ENCODE measurements around the gene NECTIN1.

The NECTIN1 gene

DNA sequence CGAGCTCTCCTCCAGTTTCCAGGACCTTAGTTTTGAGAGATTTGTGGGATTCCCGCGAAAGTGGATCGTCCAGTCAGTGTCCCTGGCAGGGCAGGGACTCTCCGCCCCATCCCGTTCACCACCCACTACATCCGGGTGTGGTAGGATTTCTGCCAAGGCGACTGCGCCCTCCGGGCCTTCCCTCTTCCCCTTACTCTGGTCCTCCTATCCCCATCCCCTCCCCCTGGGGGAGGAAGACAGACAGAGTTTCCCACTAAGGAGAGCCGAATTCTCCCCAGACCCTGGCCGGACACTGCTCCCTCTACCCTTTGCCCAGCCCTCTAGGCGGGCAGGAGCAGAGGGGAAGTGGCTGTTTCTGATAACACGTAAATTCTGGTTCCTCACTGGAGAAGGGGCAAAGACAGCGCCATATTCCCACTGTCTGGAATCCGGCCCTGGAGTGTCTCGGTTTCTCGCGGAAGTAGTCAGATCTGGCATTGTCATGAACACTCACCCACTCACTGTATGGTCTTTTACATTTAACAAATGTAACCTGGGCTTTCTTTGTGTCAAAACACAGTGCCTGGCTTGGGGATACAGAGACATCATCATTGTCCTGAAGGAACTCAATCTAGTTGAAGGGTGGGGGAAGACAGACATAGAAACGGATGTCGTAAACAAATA is 1.1 kb upstream of the NECTIN1 start:
- DNase-seq, result peak; percentile 34

DNA sequence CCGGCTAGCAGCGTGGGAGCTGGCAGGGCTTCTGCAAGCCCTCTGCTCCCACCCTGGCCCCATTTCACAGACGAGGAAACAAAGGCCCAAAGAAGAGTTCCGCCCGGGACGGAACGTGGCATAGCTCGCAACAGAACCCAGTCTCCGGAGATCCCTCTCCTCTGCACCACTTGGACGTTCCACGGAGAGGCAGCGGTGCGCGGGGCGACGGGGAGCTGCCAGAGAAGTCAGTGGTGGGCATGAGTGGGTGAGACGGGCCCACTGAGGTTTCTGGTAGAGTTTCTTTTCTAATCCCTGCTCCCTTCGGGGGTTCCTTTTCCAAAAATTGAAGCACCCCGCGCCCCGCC is 554 bp upstream of the NECTIN1 start:
- DNase-seq, result no peak

DNA sequence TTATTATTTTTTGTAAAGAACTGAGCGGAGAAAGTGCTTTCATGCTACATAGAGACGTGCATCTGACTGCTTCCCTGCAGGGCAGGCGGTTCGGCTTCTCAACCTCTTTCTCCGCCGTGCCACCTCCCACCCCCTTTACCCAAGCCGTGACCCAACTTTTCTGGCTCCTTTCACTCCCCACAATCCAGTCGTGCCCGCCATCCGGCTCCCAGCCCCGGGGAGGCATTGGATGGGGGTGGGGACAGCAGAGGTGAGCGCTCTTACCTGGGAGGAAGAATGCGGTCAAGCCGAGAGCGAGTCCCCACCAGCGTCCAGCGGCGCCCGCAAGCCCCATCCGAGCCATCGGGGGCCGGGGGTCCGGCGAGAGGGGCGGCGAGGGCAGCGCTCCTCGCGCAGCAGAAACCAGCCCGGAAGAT is 781 bp downstream of the NECTIN1 start:
- no peak for DNase-seq

DNA sequence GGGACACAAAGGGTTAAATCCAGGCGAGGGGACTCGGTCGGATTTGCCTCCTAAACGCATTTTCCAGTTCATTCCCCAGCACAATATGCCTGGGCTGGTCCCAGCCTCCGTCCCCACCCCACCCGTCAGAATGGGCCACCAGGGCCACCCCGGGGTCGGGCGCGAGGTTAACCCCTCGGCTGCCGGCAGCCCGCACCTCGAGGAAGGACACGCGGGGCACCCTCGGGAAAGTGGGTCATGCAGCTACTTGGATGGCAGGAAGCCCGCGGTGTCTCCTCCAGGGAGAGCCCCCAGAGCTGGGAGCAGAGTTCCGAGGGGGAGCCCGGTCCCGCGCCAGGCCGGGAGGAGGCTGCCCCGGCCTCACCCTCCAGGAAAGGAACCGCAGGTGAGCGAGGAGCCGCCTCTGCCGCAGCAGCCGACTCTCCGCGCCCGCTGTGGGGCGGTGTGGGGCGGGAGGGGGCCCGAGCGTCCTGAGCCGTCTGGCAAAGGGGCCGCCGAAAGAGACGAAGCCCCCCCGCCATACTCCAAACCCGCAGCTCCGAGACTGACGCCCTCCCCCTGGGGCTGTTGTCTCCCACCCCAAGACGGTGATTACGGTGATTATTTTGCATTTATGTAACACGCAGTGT is 1.4 kb downstream of the NECTIN1 start:
- DNase-seq, result no peak

DNA sequence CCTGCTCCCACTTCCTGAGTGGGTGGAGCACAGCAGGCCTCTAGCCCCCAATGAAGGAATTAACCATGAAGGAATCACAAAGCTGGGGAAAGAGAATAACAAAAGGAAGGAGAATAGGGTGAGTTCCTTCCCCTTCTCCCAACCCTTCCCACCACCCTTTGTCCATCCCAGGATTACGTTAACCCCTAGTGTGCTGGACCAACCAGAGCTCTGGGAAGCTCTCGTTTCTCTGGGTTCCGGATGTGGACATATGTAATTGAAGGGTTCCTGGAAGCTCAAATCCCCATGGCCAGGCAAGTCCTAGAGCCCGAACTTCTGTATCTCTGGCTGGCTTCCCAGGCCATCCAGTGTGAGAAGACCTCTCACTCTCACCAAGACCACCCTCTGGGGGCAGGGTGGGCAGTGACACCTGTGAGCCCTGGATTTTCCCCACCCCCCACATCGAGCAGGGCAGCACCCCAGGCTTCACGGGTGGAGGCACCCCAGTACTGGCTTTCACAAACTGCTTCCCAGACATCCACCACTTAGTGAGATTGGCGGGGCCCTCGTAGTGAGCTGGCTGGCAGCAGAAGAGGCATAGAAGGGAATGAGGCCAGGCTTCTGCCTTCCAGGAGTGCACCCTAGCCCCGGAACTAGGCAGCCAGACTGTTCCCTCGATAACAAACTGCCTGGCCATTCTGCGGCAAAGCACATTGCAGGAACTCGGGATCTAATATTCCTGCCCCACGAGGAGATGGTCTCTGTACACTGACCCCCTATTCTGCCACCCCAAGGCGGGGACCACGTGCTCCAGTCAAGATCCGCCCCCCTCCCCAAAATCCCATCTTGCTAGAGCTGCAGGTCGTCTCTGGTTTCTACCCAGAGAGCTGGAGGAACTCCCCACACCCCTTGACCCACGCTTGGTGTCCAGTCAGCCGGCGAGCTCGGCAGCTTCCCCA is 2.1 kb downstream of the NECTIN1 start:
- no peak for DNase-seq

DNA sequence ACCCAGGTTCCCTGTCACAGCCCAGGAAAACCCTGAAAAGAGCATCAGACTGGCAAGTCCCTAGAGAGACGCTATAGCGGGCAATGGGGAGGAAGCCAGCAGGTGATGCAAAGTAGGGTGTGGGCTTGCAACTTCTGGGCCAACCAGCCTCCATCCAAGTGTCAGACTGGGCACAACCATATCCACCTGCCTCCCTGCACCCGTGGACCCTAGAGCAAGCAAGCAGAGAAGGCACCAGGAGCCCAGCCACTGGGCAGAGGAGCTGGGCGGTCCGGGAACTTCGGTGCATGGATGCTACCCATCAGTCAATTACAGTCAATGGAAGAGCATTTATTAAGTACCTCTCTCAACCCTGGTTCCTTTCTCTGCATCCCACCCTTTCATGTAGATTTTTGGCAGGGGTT is 2.8 kb downstream of the NECTIN1 start:
- no peak for DNase-seq

DNA sequence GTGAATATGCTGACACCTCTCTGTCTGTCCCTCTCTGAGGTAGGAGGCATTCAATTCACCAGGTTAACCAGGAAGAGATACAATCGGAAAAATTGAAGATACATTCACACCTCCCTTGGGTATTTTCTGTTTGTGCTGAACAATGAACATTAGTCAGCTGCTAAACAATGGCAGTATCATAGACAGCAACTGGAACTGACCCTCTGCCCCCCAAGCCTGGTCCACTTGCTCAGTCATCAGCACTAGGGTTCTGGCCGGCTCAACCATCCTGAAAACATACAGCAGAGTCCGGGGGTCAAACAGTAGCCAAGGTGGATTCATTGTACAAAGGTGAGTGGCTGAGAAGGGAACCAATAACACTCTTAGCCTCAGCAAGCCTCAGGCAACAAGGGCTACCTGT is 4.0 kb downstream of the NECTIN1 start:
- DNase-seq, result no peak

DNA sequence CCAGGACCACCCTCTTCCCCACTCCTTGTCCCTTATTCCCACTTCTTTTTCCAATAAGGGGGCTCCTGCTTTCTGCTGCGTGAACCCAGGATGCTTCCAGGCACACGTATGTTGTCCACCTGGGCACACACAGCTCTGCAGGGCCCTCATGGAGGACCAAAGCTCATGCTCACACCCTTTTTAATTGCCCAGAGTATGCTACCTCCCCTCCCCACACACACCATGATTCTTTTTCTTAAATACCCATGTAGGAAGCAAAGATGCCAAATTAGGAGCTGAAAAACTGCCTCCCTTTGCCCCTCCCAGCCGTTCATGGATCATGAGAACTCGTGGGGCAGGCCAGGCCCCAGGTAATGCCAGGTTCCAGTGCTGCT is 5.1 kb downstream of the NECTIN1 start:
- DNase-seq, result no peak

DNA sequence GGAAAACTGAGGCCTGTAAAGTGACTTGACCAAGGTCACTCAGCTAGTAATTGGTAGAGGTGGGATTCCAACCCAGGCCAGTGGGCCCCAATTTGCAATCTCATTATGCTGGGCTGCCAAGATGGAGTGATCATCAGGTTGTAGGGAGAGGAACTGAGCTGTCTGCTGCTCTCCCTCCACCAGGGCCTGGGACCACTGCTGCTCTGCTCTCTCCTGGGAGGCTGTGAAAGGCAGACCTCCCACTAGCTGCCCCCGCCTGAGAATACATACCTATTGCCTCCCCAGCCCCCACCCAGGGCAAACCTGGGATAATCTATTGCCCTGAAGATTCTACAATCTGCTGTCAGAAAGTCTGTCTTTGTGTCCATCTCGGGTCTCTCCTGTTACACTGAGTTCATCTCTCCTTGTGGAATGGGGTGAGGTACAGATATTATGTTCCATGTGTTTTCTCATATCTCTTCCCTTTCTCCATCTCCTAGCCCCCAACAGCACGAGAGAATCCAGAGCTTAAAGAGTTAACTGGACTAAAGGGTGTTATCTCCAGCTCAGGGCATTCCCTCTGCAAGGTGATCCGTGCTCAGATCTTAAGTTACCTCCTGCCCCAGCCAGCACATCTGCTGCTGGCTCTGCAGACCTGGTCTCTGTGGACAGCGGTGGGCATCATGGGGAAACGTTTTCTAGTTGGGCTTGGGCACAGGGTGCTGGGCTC is 5.6 kb downstream of the NECTIN1 start:
- no peak for DNase-seq

DNA sequence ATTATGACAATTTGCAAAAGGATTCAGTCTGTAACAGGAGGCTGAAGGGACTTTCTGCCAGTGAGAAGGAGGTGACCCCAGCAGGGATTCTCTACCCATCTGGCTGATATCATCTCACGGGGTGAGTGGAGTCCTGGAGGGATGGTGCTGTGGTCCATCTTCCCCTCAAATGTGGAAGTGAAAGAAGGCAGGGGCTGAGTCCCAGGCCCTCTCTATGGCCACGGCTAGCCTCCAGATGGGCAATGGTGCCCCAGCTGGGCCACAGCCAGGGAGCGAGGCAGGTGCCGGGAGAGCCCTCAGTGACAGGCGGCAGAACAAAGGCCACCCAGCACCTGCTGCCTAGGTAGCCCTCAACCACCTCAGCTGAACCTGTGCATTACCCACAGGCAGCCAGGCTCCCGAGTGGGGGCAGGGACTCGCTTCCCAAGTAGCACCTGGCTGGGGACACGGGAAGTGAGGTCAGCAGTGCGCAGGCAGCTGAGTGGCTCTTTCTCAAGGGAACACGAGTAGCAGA is 6.7 kb downstream of the NECTIN1 start:
- no peak for DNase-seq

DNA sequence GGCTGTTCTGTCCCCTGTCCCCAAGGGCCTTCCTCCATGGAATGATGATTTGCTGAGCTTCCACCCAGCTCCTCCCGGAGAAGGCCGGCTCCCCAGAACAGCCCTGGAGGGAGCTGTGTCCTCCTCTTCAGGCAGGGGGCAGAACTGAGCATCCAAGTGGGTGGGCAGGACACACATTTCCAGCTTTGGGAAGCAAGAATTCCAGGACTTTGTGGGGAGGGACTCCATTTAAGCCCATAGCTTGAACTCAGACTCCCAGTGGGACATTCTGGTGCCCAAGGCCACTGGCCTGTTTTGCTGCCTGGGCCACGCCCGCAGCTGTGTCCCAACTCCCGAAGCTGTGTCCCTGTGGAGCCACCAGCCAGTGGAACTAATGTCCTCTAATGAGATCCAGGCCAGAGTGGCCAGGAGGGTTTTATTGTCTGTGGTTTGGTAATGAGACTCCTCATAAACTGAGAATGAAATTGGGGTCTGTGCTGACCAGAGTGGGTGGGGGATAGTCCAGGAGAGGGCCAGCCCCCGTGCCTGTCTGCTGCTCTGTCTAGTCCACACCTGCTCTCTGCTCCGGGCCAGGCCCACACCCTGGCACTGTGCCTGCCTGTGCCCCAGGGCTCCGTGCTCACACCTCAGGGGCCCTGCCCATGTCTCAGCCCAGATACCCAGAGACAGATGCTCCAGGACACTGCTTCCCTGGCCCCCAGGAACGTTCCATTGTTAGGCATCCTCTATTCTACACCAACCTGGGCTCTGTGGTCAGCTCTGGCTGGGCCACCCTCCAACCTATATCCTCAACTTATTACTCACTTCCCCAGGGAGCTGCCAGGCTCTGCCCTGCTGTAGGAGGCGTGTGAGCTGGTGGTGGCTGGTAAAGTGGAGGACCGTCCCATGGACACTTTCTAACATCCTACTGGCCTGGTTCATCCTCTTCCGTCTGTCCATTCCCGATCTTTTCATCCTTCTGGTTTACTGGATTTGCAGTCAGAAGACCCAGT is 7.6 kb downstream of the NECTIN1 start:
- peak; percentile 11 for DNase-seq

DNA sequence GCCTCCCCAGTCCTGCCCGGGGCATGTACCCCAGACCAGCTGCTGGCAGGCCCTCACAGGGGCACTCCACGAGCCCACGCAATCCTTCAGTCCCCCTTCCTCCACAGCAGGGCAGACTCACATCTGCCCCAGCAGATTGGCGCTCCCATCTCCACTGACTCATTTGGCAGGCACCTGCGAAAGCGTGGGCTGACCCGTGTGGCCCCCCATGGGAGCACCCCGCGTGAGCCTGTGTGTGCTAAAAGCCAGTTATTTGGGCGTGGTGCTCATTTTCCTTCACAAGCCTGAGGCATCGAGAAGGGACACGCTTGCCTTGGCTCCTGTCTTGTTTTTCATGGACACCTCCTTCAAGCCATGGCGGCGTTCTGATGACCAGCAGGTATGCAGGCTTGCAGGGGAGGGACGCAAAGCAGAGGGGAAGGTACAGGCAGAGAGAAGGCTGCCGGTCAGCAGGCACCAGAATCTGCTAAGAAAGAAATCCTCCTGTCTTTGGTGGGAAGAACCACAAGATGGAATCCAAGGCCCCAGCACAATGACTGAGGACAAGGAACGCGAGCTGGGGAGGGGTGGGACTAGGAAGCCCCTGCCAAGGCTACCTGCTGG is 8.6 kb downstream of the NECTIN1 start:
- no peak for DNase-seq

DNA sequence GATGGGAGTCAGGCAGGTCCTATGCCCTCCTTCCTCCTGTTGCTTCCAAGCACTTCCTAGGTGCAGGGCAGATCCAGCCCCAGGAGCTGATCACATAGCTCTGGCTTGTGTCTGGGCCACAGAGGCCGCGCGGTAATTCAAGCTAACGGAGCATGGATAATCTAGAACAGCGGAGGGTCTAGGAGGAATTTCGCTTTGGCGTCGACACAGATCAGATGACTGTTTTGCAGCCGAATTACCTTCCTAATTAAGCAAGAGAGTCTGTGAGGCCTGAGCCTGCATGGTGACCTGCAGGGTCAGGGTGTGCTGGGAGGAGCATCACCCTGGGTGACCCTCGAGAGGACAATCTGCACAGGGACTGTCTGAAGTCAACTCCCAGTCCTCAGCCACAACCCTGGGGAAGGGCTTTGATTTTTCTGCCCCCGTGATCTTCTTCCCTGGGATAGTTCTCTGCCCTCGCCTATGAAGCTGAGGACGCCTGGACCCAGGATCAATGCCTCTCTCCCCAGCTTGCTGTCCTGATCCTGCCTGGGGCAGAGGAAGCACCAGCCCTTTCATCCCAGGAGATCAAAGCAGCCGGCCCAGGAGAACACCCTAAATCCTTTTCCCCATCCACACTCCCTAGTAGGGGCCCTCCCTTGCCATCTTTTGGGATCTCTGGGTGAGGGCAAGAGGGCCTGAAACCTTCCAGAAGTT is 11.0 kb downstream of the NECTIN1 start:
- DNase-seq, result no peak

DNA sequence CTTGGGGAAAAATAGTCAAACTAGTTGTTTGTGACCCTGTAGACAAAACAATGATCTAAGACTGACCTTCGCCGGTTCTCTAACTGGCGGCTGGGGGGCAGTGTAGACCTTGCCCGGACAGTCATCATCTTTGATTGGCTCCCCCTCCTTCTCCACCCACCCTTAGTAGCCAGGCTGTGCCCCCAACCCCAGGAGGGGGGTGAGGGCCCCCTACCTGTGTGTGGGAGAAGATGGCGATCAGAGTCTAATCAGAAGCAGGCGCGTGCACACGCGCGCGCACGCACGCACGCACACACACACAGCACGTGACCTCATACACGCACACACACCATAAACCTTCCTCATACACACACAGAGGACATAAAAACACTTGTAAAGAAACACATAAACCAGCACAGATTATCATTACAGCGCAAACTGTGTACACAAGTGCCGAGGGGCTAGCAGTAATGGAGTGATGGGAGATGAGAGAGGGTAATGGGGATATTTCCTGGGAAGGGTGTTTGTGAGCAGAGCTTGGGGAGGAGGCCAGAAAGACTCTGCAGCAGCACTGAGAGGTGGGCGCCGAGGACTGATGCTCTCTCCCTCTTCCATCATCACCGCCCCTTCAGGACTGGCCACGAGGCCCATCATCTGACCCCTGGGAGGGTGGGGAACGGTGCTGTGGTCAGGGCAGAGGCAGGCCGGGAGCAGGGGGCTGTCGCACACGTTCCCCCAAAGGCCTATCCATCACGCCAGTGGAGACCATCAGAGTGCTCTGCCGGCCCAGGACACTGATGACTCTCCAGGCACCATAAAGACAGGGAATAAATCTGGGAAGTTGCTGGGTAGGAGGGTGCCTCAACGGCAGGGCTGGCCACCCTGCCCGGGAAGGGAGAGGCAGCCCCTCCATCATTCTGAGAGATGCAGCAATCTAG is 12.2 kb downstream of the NECTIN1 start:
- no peak for DNase-seq

DNA sequence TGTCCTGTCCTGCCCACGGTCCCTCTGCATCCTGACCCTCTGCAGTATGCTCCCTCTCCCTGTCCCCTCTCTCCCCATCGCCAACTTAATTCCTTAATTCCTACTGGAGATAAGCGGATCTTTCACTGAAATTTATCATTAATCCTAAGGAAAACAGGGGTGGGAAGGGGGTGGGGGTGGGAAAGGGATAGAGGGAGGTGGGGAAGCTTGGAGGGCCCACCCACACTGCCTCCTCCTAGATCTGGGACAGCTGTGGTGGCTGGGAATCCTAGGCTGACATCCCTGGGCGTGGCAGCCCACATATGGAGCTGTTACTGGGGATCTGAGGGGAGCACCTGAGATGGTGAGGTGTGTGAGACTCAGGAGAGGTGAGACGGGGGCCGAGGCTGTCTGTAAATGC is 14.4 kb downstream of the NECTIN1 start:
- DNase-seq, result no peak

DNA sequence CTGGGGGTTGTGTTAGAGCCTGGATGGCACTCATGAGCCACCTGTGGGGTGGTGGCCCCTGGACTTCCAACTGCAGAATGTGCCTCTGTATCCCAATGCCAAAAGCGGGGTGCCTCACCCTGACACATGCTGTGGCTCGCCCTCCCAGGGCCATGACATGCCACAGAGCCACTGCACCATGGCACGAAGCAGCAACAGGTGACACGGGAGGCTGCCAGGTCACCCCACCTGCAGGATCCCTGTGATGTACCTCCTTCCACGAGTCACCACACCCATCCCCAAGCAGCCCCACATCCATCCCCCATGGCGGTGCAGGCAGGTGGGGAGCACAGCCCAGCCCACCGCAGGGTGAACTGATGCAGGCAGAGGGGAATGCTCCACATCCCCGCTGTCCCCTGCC is 14.8 kb downstream of the NECTIN1 start:
- DNase-seq, result no peak

DNA sequence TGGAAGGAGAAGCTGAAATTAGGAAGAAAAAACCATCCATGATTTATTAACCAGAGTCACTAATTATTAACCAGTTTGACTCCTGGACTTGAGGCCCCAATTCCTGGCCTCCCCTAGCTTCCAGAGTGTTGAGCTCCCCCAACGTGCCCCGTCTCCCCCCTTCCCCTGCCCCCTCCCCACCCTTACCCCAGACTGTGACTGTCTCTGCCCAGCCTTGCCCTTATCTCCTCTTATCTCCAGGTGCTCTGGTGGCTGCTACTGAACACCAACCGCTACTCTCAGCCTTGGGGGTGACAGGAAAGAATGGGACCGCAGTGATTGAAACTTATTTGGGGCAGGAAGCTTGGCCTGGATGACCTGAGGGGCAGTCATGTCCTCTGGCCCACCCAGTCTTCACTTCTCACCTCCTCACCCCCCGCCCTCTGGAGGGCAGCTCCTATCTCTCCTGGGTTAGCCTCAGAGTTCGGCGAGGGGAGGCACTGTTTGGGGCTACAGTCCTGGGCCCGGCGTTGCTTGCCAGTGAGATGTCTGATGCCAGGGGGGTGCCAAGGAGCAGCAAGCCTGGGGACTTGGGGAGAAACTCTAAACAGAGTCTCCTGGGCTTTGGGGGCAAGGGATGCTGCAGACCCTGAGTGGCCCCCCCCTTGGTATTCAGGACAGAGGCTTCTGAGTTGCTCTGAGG is 15.5 kb downstream of the NECTIN1 start:
- no peak for DNase-seq

DNA sequence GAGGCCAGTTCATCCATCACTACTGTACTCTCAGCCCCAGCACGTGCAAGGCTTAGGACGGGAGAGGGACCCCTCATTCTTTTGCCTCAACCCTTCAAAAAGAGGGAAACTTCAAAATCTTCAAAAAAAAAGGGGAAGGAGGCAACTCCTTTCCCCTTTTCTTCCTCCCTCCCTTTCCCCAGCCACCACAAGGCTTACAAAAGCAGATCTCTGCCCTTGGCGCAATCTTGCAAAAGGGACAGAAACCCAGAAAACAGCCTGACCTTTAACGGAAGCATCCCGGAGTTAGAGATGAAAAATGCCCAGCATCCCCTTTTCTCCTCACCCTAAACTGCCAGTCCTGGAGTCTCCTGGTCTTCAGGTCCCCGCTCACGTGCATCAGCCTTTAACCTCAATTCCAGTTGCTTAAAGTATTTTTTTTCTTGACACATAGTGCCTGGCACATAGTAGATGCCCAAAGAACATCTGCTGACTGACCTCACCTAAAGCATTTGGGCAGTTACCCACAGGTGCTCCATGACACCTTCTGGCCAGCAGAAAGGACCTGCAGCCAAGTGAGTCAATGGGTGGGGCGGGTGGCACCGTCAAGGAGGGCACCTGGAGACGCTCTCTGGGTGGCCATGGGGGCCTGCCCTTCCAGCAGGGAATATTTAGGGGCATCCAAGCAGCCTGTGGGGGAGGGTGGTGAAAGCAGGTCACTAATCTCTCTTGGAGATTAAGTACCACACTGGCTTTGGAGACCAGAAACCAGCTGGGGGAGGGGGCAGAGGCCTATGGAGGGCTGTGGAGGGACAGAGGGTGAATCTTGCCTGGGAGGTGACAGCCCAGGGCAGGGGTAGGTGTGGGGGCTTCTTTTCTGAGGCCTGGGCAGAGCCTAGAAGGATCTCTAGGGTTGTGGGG is 16.3 kb downstream of the NECTIN1 start:
- DNase-seq, result no peak

Data from midbrain (tissue), 1 donor.